Measurements from ENCODE around the gene CCSER2.
A peak's percentile ranks its signal among the peaks of the same experiment; 100 is the strongest.
"Not testable (repeated sequence)": the region's sequence is repeated elsewhere in the genome, so short reads cannot be mapped to it uniquely, and the experiment has no call there.

CCSER2 gene

DNA sequence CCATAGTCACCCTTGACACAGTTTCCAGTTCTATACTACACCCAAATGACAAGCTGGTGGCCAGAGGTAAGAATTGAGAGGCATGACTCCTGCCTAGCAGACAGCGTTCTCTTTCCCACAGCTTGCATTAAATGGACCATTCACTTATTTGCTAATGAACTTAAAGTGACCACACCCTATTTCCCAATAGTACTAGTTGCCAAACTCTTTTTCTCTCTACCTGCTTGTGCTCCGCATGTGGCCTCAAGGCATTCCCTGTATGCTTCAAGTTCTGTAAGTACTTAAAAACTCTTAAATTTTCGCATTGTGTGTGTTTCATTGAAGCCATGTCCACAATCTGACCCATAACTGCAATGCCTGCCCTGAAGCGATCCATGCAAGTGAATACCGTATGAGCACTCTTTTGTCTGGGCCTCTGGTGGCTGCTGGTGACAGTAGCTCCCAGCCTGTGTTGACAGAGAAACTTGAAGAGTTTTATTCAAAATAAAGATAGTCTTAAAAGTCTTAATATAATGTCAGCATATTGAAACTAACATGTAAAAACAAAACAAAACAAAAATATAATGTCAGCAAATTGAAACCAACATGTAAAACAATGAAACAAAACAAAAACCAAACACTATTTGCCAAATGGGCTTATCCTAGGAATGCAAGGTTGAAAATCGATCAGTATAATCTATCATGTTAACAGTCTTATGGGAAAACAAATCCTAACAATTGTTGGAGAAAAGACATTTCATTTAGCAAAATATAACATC lies 73.6 kb downstream of the CCSER2 start:
- no peak for DNase-seq

GRCh38 chr10:84404783-84405182 lies 76.4 kb downstream of the CCSER2 start:
- no peak for DNase-seq

DNA sequence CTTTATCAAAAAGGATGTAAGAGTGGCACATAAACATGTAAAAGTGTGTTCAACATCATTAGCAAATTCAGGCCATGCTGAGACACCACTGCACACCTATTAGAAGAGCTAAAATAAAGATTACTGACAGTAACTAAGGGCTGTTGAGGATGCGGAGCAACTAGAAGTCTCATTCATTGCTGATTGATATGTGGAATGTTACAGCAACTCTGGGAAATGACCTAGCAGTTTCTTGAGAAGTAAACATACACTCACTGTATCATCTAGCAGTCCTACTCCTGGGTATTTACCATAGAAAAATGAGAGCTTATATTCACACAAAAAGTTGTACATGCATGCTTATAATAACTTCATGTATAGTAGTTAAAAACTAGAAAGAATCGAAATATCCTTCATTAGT lies 77.3 kb downstream of the CCSER2 start:
- DNase-seq, result no peak

GRCh38 chr10:84406561-84406960 lies 78.2 kb downstream of the CCSER2 start:
- no peak for DNase-seq

- no peak for DNase-seq
Measured at GRCh38 chr10:84407388-84408049, 79.1 kb downstream of the CCSER2 start.

DNA sequence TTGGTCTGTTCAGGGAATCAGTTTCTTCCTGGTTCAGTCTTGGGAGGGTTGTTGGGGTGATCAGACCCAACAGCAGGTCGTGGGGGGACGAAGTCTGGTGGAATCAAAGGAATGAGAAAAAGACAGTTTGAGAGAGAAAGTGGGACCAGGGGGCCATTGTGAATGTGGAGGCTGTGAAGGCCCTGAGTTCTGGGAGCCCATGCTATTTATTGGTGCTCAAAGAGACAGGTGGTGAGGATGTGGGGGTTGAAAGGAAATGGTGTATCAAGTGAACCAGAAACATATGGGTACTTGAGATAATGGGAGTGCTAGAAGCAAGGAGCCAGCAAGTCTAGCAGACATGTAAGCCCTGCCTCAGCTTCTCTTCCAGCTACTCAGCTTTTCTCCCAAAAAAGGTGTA lies 84.1 kb downstream of the CCSER2 start:
- no peak for DNase-seq

DNA sequence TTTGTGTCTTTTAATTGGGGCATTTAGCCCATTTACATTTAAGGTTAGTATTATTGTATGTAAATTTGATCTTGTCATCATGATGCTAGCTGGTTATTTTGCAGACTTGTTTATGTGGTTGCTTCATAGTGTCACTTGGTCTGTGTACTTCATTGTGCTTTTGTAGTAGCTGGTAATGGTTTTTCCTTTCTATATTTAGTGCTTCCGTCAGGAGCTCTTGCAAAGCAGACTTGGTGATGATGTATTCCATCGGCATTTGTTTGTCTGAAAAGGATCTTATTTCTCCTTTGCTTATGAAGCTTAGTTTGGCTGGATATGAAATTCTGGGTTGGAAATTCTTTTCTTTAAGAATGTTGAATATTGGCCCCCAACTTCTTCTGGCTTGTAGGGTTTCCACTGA lies 85.7 kb downstream of the CCSER2 start:
- DNase-seq, result not testable (repeated sequence)

- DNase-seq, result no peak
Measured at GRCh38 chr10:84415539-84416244, 87.3 kb downstream of the CCSER2 start.

GRCh38 chr10:84416245-84416555 lies 87.8 kb downstream of the CCSER2 start:
- no peak for DNase-seq

- DNase-seq, result no peak
Measured at GRCh38 chr10:84423719-84424118, 95.3 kb downstream of the CCSER2 start.

DNA sequence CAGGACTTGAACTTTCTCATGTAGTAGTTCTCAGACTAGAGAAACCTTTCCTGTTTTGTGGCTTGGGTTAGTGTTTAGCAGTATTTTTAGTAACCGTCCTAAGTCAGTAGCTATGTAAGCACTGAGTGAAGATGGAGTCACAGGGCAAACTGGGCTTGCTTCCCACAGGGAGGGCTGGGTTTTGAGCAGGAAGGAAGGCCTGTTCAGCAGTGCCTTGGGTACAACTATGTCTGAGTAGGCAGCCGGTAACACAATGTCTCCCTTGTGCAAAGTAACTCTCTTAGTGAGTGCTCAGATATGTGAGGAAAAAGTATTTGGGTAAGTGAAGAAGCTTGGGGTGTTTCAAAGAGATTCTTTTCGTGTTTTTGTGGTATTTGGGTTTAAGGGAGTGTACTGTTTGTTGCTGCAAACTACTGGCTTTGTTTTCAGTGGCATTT lies 96.4 kb downstream of the CCSER2 start:
- no peak for DNase-seq

DNA sequence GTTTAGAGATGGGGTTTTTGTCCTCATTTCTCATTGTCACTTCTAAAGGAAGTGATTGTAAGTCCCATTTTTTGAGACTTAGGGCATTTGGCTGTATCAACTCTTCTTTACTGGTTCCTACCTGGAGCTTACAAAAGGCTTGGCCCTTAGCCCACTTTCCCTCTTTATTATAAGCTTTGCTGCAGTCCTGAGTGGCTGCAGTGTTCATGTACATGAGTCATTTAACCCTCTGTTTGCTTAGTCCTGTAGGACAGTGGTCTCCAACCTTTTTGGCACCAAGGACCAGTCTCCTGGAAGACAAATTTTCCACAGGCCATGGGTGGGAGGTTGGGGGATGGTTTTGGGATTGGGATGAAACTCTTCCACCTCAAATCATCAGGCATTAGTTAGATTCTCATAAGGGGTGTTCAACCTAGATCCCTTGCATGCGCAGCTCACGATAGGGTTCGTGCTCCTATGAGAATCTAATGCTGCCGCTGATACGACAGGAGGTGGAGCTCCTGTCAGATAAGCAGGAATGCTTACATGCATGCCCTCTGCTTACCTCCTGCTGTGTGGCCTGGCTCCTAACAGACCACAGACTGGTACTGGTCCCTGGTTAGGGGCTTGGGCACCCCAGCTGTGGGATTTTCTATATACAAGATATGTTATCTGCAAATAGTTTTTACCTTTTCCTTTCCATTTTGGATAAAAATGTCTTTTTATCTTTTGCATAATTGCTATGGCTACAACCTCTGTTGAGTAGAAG lies 99.7 kb downstream of the CCSER2 start:
- DNase-seq, result no peak

- DNase-seq, result no peak
Measured at GRCh38 chr10:84428711-84429110, 100.3 kb downstream of the CCSER2 start.

- peak; percentile 14 to 30 for DNase-seq
Measured at GRCh38 chr10:84429926-84430520, 101.6 kb downstream of the CCSER2 start.

DNA sequence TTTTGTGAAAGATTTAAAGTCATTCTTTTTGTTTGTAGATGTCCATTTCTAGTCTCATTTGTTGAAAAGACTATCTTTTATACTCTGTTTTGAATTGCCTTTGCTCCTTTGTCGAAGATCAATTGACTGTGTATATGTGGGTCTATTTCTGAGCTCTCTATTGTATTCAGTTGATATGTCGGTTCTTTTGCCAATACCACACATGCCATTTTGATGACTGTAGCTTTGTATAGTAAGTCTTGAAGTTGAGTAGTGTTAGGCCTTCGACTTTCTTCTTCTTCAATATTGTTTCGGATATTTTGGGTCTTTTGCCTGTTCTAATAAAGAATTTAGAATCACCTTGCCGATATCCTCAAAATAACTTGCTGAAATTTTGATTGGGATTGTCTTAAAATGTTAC lies 104.5 kb downstream of the CCSER2 start:
- DNase-seq, result no peak

DNA sequence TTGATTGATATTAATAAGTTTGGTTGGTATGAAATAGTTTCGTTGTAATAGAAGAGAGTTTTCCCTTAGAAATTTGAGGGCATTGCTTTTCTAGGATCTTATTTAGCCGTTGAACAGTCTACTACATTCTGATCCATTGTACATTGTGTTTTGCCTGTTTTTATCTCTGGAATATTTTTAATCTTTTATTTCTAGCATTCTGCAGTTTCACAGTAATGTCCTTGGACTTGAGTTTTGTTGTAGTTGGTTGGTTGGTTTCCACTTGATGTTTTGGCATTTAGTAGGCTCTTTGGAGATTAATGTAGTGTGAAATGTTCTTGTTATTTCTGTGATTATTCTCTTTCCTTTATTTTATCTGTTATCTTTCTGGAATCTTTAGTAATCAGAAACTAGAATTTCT lies 112.4 kb downstream of the CCSER2 start:
- DNase-seq, result no peak

DNA sequence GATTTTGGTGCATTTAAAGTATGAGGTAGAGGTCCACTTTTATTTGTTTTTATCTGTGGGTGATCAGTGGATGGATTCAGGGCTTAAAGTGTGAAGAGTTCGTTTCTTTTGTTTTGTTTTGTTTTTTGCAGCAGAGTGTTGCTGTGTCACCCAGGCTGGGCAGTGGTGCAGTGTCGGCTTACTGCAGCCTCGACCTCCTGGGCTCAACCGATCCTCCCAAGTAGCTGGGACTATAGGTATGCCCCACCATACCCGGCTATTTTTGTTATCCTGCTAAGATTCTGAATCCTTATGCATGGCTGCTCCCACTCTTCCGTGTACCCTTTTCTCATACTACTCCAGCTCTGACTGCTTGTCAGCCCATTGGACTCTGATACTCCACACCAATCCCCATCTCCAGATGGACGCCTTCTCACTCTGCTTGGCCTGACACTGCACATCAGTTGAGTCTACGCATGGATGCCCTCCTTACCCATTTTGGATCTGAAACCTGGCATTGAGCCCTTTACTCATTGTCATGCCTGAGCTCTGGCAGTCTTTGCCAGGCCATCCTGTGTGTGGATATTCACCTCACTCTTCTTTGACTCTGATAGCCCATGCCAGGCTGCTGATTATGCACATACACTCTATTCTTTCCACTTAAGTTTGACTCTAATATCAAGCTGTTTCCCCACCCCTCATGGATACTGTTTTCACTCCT lies 119.5 kb downstream of the CCSER2 start:
- DNase-seq, result no peak

DNA sequence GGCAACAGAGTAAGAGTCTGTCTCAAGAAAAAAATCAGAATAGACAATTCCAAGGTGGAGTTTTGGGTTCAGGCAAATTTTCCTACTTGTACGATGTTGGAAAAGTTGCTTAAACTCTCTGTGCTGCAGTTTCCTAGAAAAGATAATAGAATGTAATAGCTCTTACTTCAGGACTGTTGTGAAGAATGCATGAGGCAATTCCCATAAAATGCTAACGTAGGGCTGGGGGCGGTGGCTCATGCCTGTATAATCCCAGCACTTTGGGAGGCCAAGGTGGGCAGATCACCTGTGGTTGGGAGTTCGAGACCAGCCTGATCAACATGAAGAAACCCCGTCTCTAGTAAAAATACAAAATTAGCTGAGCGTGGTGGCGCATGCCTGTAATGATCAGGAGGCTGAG lies 121.0 kb downstream of the CCSER2 start:
- not testable (repeated sequence) for DNase-seq

- no peak for DNase-seq
Measured at GRCh38 chr10:84452003-84452402, 123.6 kb downstream of the CCSER2 start.

- no peak for DNase-seq
Measured at GRCh38 chr10:84453303-84453702, 124.9 kb downstream of the CCSER2 start.

- no peak for DNase-seq
Measured at GRCh38 chr10:84456126-84456525, 127.7 kb downstream of the CCSER2 start.

GRCh38 chr10:84460520-84460919 lies 132.1 kb downstream of the CCSER2 start:
- no peak for DNase-seq
